GM18511 (cell line): ENCODE measurements around the gene TNS1.

ENCODE experiments used
- ATAC-seq: cut with Tn5 transposase; IDR thresholded peaks from one replicate; pipeline ENCODE4 v1.9.1; 2021; ENCODE audit warnings: mild to moderate bottlenecking, moderate library complexity; ENCODE audit not compliant: unreplicated experiment

The TNS1 gene

DNA sequence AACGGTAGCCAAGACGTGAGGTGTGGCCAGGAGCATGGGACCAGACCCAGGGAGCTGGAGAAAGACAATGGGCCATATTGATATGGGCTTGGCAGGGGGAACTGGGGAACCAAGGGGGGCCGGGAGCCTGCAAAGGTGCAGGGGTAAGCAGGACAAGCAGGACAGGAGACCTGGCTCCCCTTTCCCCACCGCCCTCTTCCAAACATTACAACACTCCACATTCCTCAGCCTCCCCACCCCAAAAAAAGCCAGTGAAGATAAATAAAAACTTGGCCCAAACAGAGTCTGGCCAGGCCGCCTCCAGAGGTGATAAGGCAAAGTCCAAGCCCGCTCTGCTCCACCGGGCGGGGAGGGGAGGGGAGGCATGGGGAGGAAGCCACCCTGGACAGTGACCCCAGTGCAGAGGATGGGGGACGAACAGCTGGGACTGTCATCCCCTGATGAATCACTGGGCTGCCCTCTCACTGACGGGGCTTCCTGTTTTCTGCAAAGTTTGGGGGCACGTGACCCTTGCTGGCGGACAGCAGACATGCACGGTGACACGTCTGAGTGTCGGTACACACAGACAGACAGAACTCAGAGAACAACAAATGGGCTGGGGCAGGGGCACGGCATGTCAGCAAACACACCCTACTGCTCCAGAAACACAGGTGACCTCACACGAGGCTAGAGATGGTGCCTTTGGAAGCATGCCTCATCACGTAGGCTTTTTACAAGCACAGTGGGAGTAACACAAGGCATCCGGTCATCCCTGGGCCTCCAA lies 100.2 kb downstream of the TNS1 start:
- no peak for ATAC-seq

DNA sequence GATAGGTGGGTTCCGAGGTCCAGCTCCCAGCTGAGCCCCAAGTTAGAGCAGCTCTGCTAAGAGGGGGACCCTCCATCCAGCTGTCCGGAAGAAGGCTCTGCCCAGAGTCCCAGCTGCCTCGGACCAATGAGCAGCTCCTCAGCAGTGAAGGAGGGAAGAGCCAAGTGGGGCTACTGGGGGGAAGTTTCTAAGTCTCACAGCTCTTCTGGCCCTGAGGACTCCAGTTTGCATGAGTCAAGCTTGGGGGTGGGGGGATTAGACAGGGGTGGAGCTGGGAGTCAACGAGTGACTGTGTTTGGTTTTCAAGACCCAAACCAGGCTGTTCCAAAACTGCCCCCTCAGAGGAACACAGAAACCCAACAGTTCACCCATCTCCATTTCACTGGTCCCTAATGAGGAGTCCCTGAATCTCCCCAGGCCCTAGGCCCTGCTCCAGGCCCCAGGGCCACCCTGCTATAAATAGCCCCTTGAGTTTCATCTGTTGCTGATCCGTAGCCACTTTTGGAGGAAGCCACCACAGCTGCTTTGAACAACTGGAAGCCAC lies 100.9 kb downstream of the TNS1 start:
- no peak for ATAC-seq

DNA sequence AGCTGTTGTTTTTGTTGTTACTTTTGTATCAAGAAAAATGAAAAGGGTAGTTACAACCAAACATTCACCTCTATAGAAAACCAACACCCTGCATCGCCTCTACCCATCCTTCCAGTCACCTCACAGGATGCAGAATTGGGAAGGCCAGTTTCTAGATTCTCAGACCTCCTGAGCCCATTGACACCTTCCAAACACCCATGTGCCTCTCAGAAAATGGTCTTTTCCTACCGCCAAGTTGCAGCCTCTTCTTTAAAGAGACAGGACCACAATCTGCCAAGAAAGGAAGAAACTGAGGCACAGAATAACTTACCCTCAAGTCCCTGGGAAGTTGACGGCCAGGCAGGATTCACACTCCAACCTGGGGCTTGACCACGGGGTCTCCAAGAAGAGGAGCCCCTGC lies 101.4 kb downstream of the TNS1 start:
- ATAC-seq: no peak

DNA sequence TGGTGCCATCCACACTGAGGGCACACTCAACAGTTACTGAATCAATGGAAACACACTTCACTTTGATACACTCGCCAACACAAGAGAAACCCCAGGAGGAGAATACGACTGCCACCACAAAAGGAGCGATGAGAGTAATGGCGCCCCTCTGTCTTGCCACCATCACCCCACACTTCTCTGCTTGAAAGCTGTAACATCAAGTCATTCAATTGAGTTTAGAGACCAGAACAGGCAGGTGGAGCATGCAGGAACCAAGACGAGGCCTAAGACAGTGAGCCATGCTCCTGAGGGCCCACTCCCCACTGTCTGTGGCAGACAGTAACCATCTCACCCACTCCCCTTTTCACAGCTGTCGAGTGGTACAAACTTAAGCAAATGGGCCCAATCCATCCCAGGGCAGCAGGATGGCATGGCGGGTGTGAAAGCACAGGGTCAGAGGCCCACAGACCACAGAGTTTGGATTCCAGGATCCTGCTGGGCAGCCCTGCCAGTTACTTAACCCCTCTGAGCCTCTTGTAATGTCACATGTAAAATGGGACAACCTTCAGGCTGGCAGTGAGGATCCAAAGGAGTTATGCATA lies 101.9 kb downstream of the TNS1 start:
- no peak for ATAC-seq

DNA sequence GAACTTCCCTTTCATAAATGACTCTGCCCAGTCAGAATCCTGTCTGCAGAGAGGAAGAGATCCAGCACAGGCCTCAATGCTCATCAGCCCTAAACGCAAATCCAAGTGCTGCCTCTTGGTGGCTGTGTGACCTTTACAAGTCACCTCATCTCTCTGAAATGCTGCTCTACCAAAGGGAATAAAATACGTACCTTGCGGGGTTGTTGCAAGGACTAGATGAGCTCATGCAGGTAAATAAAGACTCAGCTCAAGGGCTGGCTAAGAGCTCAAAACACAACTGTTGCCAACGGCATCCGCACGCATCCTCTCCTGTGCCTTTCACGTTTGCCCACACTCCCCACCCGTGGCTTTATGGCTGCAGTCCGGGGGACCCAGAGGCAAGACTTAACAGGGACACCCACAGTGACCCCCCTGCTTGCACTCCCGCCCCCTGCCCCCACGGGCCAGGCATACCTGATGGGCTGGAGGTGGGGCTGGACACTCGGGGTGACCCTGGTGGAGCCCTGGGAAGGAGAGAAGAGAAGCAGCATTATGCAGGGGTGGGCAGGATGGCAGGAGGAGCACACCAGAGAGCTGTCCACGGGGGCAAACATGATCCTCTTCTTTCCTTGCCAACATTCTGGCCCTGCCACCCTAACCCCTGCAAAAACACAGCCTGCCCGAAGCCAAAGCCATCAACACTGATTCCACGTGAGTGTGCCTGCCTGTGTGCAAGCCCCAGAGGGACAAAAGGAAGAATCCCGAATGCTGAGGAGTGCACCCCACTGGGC lies 102.6 kb downstream of the TNS1 start:
- no peak for ATAC-seq

DNA sequence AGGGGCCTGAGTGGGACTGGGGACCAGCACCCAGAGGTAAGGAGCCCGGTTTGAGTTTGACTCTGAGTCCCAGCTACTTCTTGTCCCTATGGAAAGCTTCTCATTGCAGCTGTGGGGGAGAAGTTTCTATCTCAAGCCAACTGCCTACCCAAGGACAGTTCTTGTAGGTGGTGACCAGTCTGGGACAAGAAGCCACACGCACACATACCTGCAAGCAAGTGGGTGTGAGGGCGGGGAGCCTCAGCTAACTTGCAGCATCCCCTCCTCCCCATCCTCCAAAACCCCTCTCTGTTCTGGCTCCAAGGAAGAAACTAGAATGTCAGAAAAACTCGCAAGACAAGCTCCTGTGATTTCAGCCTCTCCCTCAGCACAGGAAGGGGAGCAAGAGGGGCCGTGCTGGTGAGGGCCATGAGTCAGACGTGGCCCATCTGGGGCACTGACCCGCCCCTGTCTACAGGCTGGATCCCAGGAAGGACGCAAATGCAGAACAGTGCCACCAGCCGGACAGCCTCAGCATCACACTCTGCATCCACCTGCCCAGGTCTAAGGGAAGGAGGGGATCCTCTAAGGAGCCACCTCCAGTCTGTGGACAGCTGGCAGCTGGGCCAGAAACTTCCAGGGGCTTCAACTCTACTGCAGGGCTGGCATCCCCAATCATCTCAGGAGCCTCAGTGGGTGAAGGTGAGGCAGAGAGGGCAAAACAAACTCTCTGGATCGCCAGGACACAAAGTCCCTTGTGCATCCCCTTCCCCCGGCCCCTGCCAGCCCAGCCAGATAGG lies 103.4 kb downstream of the TNS1 start:
- ATAC-seq: peak; percentile 73

DNA sequence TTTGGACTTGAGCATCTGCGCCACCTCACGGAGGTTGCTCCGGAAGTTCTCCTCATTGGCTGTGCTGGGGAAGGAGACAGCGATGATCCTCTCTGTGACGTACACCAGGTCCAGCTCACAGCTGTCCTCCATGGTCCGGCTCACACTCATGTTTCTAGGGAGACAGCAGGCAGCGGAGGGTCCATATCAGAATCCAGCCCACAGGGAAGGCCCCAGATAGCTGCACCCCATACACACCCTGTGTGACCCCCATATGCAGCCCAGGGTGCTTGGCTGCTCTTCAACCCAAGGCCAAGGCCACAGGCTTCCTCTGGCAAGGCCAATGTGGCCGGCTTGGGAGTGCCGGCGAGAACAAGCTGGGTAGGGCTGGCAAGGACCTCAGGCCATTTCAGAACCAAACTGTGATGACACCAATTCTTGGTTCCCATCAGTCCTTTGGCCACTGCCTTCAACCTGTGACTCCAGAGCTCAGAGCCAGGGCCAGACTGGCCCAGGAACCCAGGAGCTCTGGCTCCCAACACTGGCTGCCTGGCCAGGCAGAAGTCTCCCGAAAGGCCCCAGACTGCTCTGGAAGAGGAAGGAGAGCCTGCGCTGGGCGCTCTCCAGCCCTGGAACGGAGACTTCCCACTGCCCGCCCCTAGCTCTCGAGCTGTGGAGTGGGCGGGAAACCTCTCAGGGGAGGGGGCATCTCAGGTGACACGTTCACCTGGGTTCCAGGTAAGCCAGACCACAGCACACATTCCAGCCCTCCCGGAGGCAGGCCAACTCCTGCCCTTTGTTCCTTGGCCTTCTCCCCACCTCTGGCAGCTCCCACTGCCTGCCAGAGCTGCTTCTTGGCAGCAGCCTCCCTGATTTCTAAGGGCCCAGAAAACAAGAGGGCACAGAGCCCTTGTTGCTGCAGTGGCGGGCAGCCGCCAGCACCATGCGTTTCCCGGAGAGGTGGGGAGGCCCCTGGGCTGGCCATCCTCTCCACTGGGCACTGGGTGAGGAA lies 104.7 kb downstream of the TNS1 start:
- no peak for ATAC-seq

DNA sequence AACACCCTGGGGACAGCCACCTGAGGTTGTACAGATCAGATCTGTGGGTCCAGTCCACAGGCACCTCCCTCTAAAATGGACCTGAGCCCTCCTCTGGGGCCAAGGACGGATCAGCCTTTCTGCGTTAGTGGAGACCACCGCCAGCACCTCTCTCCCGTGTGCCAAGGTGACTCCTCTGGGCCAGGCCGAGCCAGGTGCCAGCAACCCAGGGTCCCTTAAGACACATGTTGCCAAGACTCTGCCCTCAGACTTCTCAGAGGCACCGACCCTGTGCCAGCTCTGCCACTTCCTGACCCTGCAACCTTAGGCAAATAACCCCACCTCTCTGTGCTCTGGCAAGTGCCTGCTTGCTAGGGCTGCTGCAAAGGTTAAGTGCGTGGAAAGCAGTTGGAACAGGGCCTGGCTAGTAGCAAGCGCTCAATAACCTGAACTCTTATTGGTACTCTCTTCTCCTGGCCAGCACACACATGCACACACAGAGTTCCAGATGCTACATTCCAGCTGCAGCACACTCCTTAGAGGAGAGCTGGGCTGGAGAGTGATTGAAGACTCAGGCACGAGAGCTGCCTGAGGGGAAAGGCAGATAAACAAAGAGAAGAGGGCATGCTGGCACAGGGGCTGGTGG lies 105.6 kb downstream of the TNS1 start:
- no peak for ATAC-seq

DNA sequence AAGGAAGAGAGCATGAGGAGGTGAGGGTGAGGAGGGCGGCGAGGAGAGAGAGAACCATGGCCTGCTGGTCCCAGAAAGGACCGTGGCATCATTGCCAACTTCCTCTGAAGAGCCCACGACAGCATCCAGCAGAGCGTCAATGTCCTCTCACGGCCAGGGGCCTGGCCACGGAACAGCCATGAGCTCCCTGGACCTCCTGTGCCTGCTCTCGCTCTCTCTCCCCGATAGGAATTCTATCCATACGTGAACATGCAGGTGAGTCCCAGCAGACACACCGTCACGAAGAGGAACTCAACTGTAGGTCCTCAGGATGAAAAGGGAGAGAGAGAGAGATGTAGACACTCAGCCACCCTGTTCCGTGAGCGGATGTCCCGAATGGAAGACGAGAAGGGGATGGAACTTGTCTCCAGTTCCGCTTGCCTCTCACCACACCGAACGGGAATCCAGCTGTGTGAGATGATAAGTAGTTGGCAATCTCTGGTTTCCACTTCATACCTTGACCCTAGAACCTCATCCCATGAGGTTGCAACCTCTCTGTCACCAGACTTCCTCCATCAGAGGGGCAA lies 107.6 kb downstream of the TNS1 start:
- no peak for ATAC-seq

DNA sequence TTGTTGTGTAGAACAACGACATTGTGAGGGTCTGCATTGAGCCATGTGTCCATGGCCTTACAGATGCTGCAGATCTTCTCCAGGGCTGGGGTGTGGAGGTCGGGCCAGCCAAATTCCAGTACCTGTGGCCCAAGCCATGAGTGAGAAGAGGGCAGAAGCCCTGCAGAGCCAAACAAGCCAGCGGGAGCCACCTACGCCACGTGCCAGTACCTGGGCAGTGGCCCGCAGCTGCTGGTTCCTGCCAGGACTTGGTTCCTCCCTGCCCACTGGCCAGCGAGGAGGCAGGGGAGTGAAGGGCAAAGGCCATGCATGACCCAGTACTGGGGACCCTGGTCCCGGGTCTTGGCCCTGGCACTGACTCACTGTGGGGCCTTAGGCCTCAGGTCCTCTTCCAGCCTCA lies 109.4 kb downstream of the TNS1 start:
- no peak for ATAC-seq

DNA sequence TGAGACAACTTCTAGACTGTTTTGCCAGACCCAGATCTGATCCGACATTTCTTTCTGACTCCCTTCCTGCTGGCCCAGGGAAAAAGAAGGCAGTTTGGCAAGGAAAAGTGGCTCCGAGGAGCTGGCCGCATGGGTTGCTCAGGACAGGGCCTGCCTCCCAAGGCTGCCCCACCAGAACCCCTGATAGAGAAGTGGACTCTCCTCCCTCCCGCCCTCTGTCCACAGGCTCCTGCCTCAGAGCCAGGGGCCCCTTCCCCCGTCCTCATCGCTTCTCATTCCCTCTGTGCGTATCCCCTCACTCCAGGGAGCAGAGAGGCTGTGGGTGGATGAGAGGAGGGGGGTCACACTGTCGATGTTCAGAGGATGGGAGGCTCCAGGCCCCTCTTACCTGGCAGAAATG lies 110.2 kb downstream of the TNS1 start:
- no peak for ATAC-seq

DNA sequence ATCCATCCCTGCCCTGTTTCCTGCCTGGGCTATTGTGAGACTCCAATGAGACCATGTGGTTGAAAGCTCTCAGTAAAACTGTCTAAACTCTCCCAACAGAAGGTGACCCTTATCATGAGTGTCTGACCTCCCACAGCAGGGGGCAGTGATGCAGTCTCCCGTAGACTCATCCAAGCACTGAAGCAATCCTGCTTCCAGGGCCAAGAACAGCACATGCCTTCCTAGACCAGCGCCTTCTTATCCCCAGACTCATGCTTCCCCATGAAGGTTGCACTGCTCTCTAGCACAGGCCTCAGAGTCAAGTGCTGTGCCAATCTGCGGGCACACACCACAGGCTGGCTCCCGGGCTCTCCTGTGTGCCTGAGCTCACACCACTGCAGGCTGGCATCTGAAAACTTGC lies 112.3 kb downstream of the TNS1 start:
- no peak for ATAC-seq

DNA sequence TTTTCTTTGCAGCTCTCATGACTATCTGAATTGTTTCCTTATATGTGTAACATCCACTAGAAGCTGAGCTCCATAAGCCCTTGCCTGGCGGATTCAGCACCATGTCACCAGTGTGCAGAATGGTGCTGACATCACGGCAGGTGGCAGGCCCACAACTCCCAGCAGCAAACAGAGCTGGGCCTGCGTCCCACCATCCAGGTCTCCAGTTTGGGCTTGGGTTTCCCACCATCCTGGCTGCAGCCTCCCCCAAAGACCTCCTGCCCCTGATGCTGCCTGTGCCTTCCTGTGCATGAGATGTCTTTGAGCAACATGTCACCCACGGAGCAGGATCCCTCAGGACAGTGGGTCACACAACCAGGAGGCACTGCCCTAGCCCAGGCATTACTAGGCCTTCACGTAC lies 113.1 kb downstream of the TNS1 start:
- ATAC-seq: no peak

DNA sequence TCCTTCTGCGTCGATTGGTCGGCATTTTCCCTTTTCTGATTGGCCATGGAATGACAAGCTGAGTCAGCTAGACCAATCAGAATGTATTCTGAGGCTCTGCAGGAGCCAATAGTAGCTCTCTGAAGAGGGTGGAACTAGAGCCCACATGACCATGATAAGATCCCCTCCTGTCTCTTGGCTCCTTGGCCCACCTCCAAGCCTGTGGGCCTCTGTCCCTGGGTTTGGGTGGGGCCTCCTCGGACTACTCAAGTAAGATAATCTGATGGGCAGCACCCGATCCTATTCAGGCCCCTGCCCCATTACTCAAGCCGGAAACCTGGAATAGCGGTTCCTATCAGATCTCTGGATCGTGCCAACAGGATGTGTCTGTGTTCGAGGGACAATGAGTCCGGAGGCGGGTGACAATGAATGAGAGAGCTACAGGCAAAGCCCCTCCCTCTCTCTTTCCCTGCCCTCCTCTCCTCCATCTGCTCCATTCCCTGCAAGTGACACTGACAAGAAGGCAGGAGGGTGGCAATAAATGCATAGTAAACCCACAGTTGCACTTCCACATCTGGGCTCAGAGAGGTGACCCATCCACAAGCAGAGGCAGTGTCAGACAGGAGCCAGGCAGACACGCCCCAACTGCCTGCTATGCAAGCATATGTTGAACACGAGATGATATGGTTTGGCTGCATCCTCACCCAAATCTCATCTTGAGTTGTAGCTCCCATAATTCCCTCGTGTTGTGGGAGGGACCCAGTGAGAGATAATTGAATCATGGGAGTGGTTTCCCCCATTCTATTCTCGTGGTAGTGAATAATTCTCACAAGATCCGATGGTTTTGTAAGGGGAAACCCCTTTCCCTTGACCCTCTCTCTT lies 114.7 kb downstream of the TNS1 start:
- ATAC-seq: no peak

DNA sequence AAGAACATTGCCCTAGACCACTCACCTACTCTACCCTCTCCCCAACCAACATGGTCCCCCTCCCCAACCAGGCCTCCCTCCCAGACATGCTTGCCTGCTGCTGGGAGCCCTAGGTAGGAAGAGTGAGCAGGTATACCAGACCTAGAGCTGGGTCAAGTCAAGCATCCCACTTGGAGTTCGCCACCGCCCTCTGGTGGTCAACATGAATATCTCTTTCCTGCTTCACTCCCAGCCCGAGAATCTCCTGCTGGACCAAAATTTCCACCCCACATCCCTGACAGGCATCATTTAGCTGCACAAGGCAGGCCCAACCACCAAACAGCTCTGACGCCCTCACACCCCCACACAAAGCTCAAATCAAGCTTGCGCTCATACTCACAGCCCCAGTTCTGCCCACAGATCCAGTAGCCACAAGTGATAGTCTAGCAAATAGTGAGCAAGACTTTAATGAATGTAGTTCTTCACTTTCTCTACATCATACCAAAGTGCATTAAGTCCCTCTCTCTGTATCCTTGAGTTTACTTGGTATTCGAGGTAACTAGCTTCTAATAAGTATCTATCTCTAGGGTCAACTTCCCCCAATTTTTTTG lies 116.0 kb downstream of the TNS1 start:
- no peak for ATAC-seq

DNA sequence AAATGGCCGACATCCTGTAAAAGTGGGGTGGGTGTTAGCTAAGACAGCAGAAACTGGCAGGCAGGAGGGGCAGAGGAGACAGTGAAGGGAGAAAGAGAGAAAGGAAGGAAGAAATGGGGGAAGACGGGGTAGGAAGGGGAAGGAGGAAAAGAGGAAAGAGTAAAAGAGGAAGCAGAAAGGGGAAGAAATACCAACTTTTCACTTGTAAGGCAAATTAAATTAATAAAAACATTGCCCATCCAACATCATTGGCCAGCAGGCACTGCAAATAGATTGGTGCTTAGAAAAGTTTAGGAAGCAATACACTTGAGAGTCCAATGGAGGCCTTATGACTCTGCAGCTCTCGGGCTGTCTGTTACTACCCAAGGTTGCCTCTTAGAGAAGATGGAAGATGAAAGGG lies 116.7 kb downstream of the TNS1 start:
- ATAC-seq: no peak

DNA sequence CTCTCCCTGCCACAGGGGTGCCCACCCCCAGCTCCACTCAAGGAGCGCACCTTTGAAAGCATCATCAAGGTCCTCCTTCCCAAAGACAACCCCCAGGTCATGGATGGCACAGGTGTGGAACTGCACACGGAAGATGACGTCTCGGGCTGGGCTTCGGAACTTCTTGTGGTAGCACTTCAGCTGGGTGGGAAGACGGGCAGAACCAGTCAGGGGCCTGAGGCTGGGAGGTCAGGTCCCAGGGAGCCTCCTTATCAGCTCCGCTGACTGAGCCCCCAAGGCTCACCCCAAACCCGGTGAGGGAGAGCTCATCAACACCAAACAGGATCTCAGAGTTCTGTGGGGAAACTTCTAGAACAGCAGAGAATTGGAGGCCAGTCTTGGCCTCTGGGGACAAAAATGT lies 117.8 kb downstream of the TNS1 start:
- ATAC-seq: no peak

DNA sequence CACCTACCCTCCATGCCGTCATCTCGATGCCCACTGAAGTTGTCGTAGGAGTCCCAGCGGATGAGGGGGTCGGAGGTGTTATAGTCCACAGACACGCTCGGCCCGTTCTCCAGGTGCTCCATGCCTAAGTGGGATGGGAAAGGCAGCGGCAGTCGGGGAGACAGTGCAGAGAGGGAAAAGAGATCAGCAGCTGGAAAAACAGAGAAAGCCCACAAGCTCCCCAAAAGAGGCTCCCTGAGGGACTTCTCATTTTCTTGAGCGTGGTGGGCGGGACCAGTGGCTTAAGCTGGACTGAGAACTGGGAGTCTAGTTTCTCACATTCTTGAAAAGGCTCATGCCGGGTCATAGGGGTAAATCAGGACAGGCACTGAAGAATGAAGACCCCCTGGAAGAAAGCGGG lies 121.9 kb downstream of the TNS1 start:
- ATAC-seq: no peak
